GM12878 (cell line): ENCODE results near the gene BCL2. TPM values are rescaled to one million over a fixed set of nuclear protein-coding genes. Genes with fewer than 3 reads are reported as not detected.
A peak's percentile ranks its signal among the peaks of the same experiment; 100 is the strongest.

Source experiments
- ATAC-seq: fragments of 200-7000 bp; cut with Tn5 transposase; 3 replicates; pipeline ENCODE4 v1.9.1; 2020; ENCODE audit warnings: mild to moderate bottlenecking, moderate library complexity
- BruUV-seq: library from RNA; stranded (reverse); fragments of 400-500 nt; replicated peaks from 2 replicates; lab custom pipeline; 2021; lab: Mats Ljungman, UMichigan
- CTCF ChIA-PET: fragments of 300-600 bp; sonication (Branson Sonifier 250); formaldehyde crosslinking; extraction: SDS; loops from one replicate; lab custom pipeline; 2021; ENCODE audit warnings: inconsistent platforms; lab: Yijun Ruan, JAX
- POLR2A ChIA-PET: fragments of 350-600 bp; formaldehyde crosslinking; extraction: SDS; loops from one replicate; lab custom pipeline; 2021; ENCODE audit warnings: inconsistent platforms; lab: Charles Lee
- RAD21 ChIA-PET: fragments of 300-600 bp; sonication (Branson Sonifier 250); formaldehyde crosslinking; loops from one replicate; lab custom pipeline; 2023; ENCODE audit warnings: antibody characterized with exemption; ENCODE audit not compliant: unreplicated experiment; lab: Charles Lee
- SMC1A ChIA-PET: fragments of 300-600 bp; sonication (Branson Sonifier 250); formaldehyde crosslinking; loops from one replicate; lab custom pipeline; 2023; ENCODE audit not compliant: unreplicated experiment, uncharacterized antibody; lab: Charles Lee
- DNase-seq: peaks from one replicate; pipeline ENCODE4 v3.0.0-alpha.2; 2011; ENCODE audit warnings: low read depth, low spot score
- FAIRE-seq: peaks from 3 replicates; lab custom pipeline; 2011; peaks lifted over from hg19 to GRCh38; lab: Jason Lieb, UNC
- H2AFZ ChIP-seq: 2 replicates; pipeline ENCODE4 v1.6.0; 2011; ENCODE audit warnings: low read depth, low read length, control low read depth; ENCODE audit not compliant: control insufficient read depth
- H3K27ac ChIP-seq: 2 replicates; pipeline ENCODE4 v1.5.1; 2011; ENCODE audit warnings: control low read depth; ENCODE audit not compliant: control insufficient read depth, insufficient read depth
- H3K27me3 ChIP-seq, 2 experiments: replicated peaks in 1 of 2; 2 replicates each; pipeline versions ENCODE4 v1.6.0 to v1.6.1; 2011; ENCODE audit warnings: low read length in 1 of 2; ENCODE audit not compliant: control insufficient read depth in 2 of 2, insufficient read depth in 2 of 2
- H3K36me3 ChIP-seq, 2 experiments: 2 replicates each; pipeline ENCODE4 v1.5.1; 2011; ENCODE audit warnings: low read length in 1 of 2; ENCODE audit not compliant: control insufficient read depth in 2 of 2, insufficient read depth in 2 of 2
- H3K4me1 ChIP-seq: 2 replicates; pipeline ENCODE4 v1.6.1; 2011; ENCODE audit warnings: mild to moderate bottlenecking, low read length, moderate library complexity, mixed read lengths; ENCODE audit not compliant: control insufficient read depth, insufficient read depth
- H3K4me2 ChIP-seq: 2 replicates; pipeline ENCODE4 v1.6.0; 2011; ENCODE audit warnings: control low read depth; ENCODE audit not compliant: control insufficient read depth, insufficient read depth
- H3K4me3 ChIP-seq: fragments of 200-600 bp; sonication (generic); 2 replicates; pipeline ENCODE4 v1.5.1; 2016
- H3K79me2 ChIP-seq: 2 replicates; pipeline ENCODE4 v1.6.0; 2011; ENCODE audit warnings: low read length; ENCODE audit not compliant: control insufficient read depth, insufficient read depth
- H3K9ac ChIP-seq: 2 replicates; pipeline ENCODE4 v1.8.0; 2011; ENCODE audit warnings: low read length, control low read depth, mixed read lengths; ENCODE audit not compliant: control insufficient read depth, insufficient read depth
- H3K9me3 ChIP-seq: replicated peaks from 3 replicates; pipeline ENCODE4 v1.5.1; 2011; ENCODE audit warnings: mild to moderate bottlenecking, low read length; ENCODE audit not compliant: control insufficient read depth, insufficient read depth
- H4K20me1 ChIP-seq: 2 replicates; pipeline ENCODE4 v1.6.0; 2011; ENCODE audit not compliant: control insufficient read depth, insufficient read depth
- ATF7 ChIP-seq: fragments of 450-650 bp; IDR thresholded peaks from 2 replicates; pipeline ENCODE4 v1.6.1; 2016; ENCODE audit warnings: low read depth, mild to moderate bottlenecking
- BCL3 ChIP-seq: IDR thresholded peaks from 2 replicates; pipeline ENCODE4 v1.6.1; 2011; ENCODE audit warnings: borderline replicate concordance, low read depth, mild to moderate bottlenecking, moderate library complexity, low read length; ENCODE audit not compliant: insufficient read depth, poor library complexity, severe bottlenecking
- BRCA1 ChIP-seq: IDR thresholded peaks from 2 replicates; pipeline ENCODE4 v1.6.1; 2011; ENCODE audit warnings: low read depth, low read length, improper control_type of control experiment
- CBFB ChIP-seq: IDR thresholded peaks from 2 replicates; pipeline ENCODE4 v1.6.1; 2016; ENCODE audit warnings: antibody characterized with exemption, low read depth
- CREB1 ChIP-seq: IDR thresholded peaks from 2 replicates; pipeline ENCODE4 v1.6.1; 2012; ENCODE audit warnings: low read depth, mild to moderate bottlenecking, inconsistent platforms
- GATAD2B ChIP-seq: fragments of 450-650 bp; conservative IDR thresholded peaks from 2 replicates; pipeline ENCODE4 v1.6.1; 2017; ENCODE audit warnings: low read depth, mild to moderate bottlenecking, moderate library complexity
- PRDM15 ChIP-seq: fragments of 450-650 bp; formaldehyde crosslinking; IDR thresholded peaks from 2 replicates; pipeline ENCODE4 v1.4.0; 2020; ENCODE audit warnings: mild to moderate bottlenecking, moderate library complexity
- STAT3 ChIP-seq: IDR thresholded peaks from 2 replicates; pipeline ENCODE4 v1.6.1; 2011; ENCODE audit warnings: low read depth, low read length, improper control_type of control experiment
- WGBS: methylation state at CpG from one replicate; pipeline ENCODE4 v1.1.6; 2016; ENCODE audit warnings: low lambda C conversion rate; ENCODE audit not compliant: insufficient replicate concordance, insufficient coverage; ENCODE audit errors: missing lambda C conversion rate; 5-methylcytosine and 5-hydroxymethylcytosine counted together
- in situ Hi-C: fragments of 300-500 bp; cut with MboI; formaldehyde crosslinking; loops from 9 replicates; pipeline ENCODE4 v1.14.3; 2018; ENCODE audit warnings: mixed read lengths
- intact Hi-C: fragments of 100-400 bp; cut with micrococcal nuclease; formaldehyde crosslinking; loops from one replicate; pipeline ENCODE4 v1.14.2; 2022; ENCODE audit not compliant: unreplicated experiment
- polyA plus RNA-seq, 11 experiments: library from polyadenylated mRNA; depleted of rRNA in 4 of 11; unstranded in 6 of 11; stranded (reverse) in 5 of 11; fragments of >200 nt; fragmentation: Nextera tagmentation in 4 of 11; fragmentation: Illumina TruSeq in 1 of 11; extraction: Ambion mirVana in 4 of 11; extraction: Trizol in 1 of 11; gene quantifications; 1 replicate in 1 of 11; 2 replicates in 10 of 11; pipeline versions ENCODE4 v1.2.1 to v1.2.3, GENCODE V29; 2011 to 2016; ENCODE audit warnings: inconsistent platforms in 2 of 11, missing spikeins in 2 of 11, low read depth in 1 of 11
- total RNA-seq, 4 experiments: library from RNA; depleted of rRNA in 3 of 4; stranded (reverse); fragments of >200 nt in 3 of 4; fragmentation: Illumina TruSeq in 1 of 4; extraction: Trizol in 1 of 4; gene quantifications; 2 replicates each; pipeline versions ENCODE4 v1.2.1 to v1.2.3, GENCODE V29; 2013 to 2021

BCL2 gene
- total and polyA plus RNA-seq, 10 of the 15 experiments (the other 5 are each of a cell fraction or from before 2014, with no cell fraction given) = 4.1 to 47.8 (median 19.3) TPM

GRCh38 chr18:63132819-63133200 lies 186.8 kb downstream of the BCL2 start (continued):
- TF ChIP-seq PRDM15 (no peak), GATAD2B (no peak)

- BruUV-seq = no TSS peak
- H3K27me3 ChIP-seq = no peaks in the 10 kb centered on the region
- H3K9ac ChIP-seq = no peak overlapping the region
- ChIA-PET POLR2A (interaction anchor here (0.7 to 16.4 kb wide), 7 partner anchors 11 to 186 kb away, joined by 3 to 278 read pairs (median 4); partner anchors contain the start of gene BCL2), RAD21 (interaction anchor here (1.0 to 14.2 kb wide), 18 partner anchors 10 to 208 kb away, joined by 3 to 463 read pairs (median 7); partner anchors contain the start of gene BCL2), SMC1A (interaction anchor here (0.6 to 4.0 kb wide), 28 partner anchors 9 to 208 kb away, joined by 3 to 125 read pairs (median 6); partner anchors contain the start of gene BCL2), CTCF (interaction anchor here (0.7 to 13.9 kb wide), 27 partner anchors 9 to 308 kb away, joined by 3 to 416 read pairs (median 6); partner anchors contain the start of gene BCL2)
- H3K4me3 ChIP-seq = no peak overlapping the region
- no peak overlapping the region for H2AFZ ChIP-seq
- ATAC-seq (peak; percentile 42), DNase-seq (no peak), FAIRE-seq (no peak)
- TF ChIP-seq CREB1 (peak; percentile 52; the same call in 1 of the 2 replicates), CBFB (no peak), ATF7 (0 out of 2 replicates have a peak, but pooled peaks have one; percentile 17), BCL3 (no peak), STAT3 (no peak), BRCA1 (no peak)
- no peaks in the 10 kb centered on the region for H3K9me3 ChIP-seq
- in situ Hi-C loops (no loop called here), intact Hi-C loops (loop anchor here (1.0 to 5.0 kb wide), 4 partner anchors 23 to 305 kb away; no protein-coding TSS in a partner anchor)
- H3K27ac ChIP-seq = 0 out of 2 replicates have a peak overlapping the region, but pooled peaks have one; percentile 49
- H3K4me2 ChIP-seq = no peak overlapping the region
- peaks cover 4 to 22% of the 10 kb centered on the region in 2 experiments for H3K36me3 ChIP-seq
- H3K79me2 ChIP-seq = peaks cover 50% of the 10 kb centered on the region
- WGBS = 91% methylated on average over 13 of the region's 13 CpGs
- no peaks in the 10 kb centered on the region for H4K20me1 ChIP-seq
- H3K4me1 ChIP-seq = peaks cover 29% of the 10 kb centered on the region
Measured at GRCh38 chr18:63131959-63132818, 187.4 kb downstream of the BCL2 start.
